HFF-Myc (cell line): ENCODE measurements around the gene SAP25.
A peak's percentile ranks its signal among the peaks of the same experiment; 100 is the strongest.

Experiments used
- DNase-seq: peaks from one replicate; pipeline ENCODE4 v3.0.0-alpha.2; 2011; ENCODE audit warnings: low read depth; ENCODE audit errors: extremely low read depth
- H3K4me3 ChIP-seq: replicated peaks from 2 replicates; pipeline ENCODE4 v1.5.1; 2011; ENCODE audit warnings: low read depth, mild to moderate bottlenecking, control low read depth, low read length
- TF ChIP-seq, protein P1 (sequence below): IDR thresholded peaks from 2 replicates; pipeline ENCODE4 v1.5.1; 2012; ENCODE audit warnings: mild to moderate bottlenecking, low read depth, low read length, control low read depth; ENCODE audit errors: missing control alignments

Gene SAP25

DNA sequence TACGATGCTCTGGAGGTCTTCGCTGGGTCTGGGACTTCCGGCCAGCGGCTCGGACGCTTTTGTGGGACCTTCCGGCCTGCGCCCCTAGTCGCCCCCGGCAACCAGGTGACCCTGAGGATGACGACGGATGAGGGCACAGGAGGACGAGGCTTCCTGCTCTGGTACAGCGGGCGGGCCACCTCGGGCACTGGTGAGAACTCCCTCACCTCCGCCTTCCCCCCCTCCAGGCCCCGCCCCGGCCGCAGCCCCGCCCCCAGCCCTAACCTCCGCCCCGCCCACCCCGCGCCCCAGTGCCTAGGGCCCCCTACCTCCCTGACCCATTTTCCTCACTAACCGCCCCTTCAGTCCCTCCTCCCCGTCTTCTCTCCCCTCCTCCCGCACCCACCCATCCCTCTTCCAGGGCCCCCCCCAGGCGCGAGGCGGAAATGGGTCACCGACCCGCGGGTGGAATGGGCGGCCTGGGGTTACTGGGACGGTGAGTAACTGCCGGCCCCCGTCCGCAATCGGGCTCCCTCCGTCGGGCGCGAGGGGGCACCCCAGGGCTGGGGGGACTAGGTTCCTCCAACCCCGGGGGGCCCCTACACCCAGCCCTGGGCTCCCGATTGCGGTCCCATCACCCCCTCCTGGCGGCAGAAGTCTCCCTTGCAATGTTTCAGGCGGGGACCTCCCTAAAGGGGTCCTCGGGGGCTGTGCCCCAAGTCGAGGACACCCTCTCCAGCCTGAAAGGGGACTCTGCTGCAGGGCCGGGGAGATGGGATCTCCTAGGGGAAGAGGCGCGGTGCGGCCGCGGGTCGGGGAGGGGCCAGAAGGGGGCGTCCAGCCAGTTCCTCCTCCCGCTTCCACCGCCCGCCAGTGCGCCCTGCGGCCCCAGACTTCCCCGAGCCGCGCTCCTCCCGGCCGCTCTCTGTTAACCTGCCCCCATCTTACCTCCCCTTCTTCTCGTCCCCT lies 30.6 kb upstream of the SAP25 start:
- no peak for DNase-seq
- TF ChIP-seq, protein P1, sequence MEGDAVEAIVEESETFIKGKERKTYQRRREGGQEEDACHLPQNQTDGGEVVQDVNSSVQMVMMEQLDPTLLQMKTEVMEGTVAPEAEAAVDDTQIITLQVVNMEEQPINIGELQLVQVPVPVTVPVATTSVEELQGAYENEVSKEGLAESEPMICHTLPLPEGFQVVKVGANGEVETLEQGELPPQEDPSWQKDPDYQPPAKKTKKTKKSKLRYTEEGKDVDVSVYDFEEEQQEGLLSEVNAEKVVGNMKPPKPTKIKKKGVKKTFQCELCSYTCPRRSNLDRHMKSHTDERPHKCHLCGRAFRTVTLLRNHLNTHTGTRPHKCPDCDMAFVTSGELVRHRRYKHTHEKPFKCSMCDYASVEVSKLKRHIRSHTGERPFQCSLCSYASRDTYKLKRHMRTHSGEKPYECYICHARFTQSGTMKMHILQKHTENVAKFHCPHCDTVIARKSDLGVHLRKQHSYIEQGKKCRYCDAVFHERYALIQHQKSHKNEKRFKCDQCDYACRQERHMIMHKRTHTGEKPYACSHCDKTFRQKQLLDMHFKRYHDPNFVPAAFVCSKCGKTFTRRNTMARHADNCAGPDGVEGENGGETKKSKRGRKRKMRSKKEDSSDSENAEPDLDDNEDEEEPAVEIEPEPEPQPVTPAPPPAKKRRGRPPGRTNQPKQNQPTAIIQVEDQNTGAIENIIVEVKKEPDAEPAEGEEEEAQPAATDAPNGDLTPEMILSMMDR = peak; percentile 47
- H3K4me3 ChIP-seq = peak overlapping the region; percentile 86

DNA sequence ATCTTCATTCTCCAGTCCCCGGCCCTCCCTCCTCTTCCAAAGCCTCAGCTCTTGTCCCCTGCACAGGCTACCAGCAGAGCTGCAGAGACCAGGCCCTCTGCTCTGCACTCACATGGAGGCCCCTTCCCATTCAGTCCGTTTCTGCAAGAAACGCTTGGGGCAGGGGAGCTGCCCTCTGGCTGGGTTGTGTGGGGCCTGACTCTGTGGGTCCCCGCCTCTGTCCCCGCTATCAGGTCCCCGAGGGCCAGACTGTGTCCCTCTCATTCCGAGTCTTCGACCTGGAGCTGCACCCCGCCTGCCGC lies 30.0 kb upstream of the SAP25 start:
- no peak for DNase-seq
- H3K4me3 ChIP-seq = peak overlapping the region; percentile 86
- TF ChIP-seq, protein P1 = no peak

DNA sequence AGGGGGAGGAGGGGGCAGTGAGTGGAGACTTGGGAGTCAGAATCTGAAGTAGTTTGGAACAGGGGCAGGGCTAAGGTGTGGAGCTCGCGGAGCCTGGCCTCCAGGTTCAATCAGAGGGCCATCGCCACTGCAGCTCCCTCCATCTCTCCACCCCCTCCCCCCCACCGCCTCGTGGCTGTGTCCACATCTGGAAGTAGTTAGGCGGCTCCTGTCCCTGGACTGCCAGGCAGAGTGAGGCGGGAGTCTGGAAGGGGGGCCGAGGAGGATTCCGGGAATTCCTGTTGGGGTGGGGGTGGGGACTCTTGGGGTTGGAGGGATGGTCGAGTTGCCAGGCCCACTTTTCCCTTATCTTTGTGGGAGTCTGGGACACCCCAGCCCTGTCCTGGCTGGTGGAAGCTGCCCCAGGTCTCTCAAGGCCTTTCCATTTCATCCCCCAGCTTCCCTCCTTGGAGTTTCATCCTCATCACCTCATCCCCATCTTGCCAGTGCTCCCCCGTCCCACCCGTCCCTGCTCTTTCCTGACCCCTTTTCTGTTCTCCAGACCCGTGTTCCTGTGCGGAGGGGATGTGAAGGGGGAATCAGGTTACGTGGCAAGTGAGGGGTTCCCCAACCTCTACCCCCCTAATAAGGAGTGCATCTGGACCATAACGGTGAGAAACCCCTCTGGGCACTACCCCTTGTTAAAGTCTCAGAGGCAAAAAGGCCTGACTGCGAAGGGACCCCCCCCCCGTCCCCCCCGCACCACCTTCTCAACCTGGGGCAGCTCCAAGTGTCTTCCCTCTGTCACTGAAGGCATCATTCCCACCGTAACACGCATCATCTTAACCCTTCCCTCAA lies 29.4 kb upstream of the SAP25 start:
- H3K4me3 ChIP-seq = peak overlapping the region; percentile 86
- peak; percentile 78 for DNase-seq
- TF ChIP-seq, protein P1 = no peak

DNA sequence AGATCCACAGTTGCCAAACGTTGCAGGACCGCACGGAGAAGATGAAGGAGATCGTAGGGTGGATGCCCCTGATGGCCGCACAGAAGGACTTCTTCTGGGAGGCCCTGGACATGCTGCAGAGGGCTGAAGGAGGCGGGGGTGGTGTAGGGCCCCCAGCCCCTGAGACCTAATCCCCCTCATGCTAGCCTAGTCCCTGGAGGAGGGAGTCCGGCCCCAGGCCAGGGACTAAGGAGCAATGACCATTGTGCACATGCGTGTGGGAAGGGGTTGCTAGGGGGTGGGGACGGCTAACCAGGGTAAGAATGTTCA lies 27.0 kb upstream of the SAP25 start:
- TF ChIP-seq, protein P1 = no peak
- no peak for DNase-seq

DNA sequence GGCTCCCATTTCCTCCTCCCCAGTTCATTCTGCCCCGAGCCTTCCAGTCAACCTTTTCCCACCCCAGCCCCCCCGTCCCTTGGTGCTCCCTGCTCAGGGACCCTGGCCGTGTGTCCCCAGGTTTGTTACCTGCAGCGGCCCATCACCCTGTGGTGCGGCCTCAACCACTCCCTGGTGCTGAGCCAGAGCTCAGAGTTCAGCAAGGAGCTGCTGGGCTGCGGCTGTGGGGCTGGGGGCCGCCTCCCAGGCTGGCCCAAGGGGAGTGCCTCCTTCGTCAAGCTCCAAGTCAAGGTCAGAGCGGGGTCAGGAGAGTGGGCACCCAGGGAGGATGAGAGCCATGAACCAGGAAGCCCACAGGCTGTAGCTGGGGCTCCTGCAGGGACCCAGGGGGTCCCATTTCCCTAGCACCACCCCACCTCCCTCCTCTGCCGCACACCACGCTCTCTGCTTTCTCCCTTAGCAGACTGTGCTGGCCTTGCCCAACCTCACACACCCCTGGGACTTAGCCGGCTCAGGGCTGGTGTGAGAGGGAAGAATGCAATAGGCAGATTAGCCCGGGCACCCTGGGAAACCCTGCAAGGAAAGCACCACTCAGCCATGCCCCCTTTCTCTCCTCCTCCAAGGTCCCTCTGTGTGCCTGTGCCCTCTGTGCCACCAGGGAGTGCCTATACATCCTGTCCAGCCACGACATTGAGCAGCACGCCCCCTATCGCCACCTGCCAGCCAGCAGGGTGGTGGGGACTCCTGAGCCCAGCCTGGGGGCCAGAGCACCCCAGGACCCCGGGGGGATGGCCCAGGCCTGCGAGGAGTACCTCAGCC lies 26.4 kb upstream of the SAP25 start:
- TF ChIP-seq, protein P1 = no peak
- DNase-seq = no peak
- H3K4me3 ChIP-seq = no peak overlapping the region

More for the DNA sequence above, 27.0 kb upstream of the SAP25 start:
- no peak overlapping the region for H3K4me3 ChIP-seq

DNA sequence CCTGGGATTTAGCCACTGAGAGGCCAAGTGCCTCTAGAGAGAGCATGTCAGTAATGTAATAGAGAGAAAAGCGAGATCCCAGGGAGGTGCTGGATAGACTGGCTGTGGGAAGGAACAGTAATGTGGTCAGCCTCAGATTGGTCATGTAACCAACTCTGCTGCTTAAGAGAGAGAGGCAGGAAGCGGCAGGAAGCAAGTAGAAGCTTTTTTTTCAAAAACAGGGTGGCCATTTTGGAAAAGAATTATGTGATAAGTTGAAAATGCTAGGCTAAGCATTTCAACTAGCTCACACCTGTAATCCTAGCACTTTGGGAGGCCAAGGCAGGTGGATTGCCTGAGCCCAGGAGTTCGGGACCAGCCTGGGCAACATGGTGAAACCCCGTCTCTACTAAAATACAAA lies 24.7 kb upstream of the SAP25 start:
- TF ChIP-seq, protein P1 = no peak
- H3K4me3 ChIP-seq = no peak overlapping the region
- no peak for DNase-seq
